HUDEP-2 (cell line): ENCODE results near the gene SLC25A20.
"Not testable (repeated sequence)": the region's sequence is repeated elsewhere in the genome, so short reads cannot be mapped to it uniquely, and the experiment has no call there.

Experiments used
- DNase-seq, 76 experiments: peaks; one replicate each; lab custom pipeline; 2025; ENCODE audit not compliant: unreplicated experiment in 76 of 76; lab: John Stamatoyannopoulos, UW

SLC25A20 gene

GRCh38 chr3:48898383-48899234, at the start of gene SLC25A20:
Gene SLC25A20 (minus strand): TSS chr3:48898882. CDS start chr3:48898794, 88 bp downstream.
- peak in 74 of 76 experiments; percentile 49 to 96 (median 90) for DNase-seq

GRCh38 chr3:48945891-48946549, 47.3 kb upstream of the SLC25A20 start:
- DNase-seq = no peak

- DNase-seq = no peak
Measured at GRCh38 chr3:48945432-48945831, 46.8 kb upstream of the SLC25A20 start.

- DNase-seq = no peak
Measured at GRCh38 chr3:48938689-48939088, 40.0 kb upstream of the SLC25A20 start.

- DNase-seq = no peak
Measured at GRCh38 chr3:48938156-48938555, 39.5 kb upstream of the SLC25A20 start.

- DNase-seq = peak in 59 of 76 experiments; percentile 3 to 89 (median 60)
Measured at GRCh38 chr3:48935530-48935929, 36.8 kb upstream of the SLC25A20 start.

- no peak for DNase-seq
Measured at GRCh38 chr3:48934333-48934991, 35.8 kb upstream of the SLC25A20 start.

- DNase-seq = no peak
Measured at GRCh38 chr3:48931944-48932580, 33.4 kb upstream of the SLC25A20 start.

GRCh38 chr3:48930590-48930989, 31.9 kb upstream of the SLC25A20 start:
- DNase-seq = no peak

- DNase-seq = no peak
Measured at GRCh38 chr3:48929358-48930035, 30.8 kb upstream of the SLC25A20 start.

- no peak for DNase-seq
Measured at GRCh38 chr3:48928679-48929078, 30.0 kb upstream of the SLC25A20 start.

- no peak for DNase-seq
Measured at GRCh38 chr3:48927928-48928327, 29.2 kb upstream of the SLC25A20 start.

GRCh38 chr3:48926425-48927392, 28.0 kb upstream of the SLC25A20 start:
- no peak for DNase-seq

- peak in 72 of 76 experiments; percentile 9 to 80 (median 54) for DNase-seq
Measured at GRCh38 chr3:48919215-48920138, 20.8 kb upstream of the SLC25A20 start.

GRCh38 chr3:48918388-48919214, 19.9 kb upstream of the SLC25A20 start, which contains the start of gene ARIH2:
Gene ARIH2 (plus strand): TSS chr3:48918842. CDS start chr3:48927559, 8,717 bp downstream.
- DNase-seq = peak in 74 of 76 experiments; percentile 43 to 94 (median 86)

GRCh38 chr3:48915296-48915695, 16.6 kb upstream of the SLC25A20 start:
- DNase-seq = no peak

- DNase-seq = not testable (repeated sequence)
Measured at GRCh38 chr3:48907026-48907425, 8.3 kb upstream of the SLC25A20 start.
